IPS DF 6.9 (cell line): Measurements from ENCODE around the gene KIRREL3.

Source experiments
- DNase-seq: peaks from one replicate; pipeline ENCODE4 v3.0.0-alpha.2; 2013; ENCODE audit warnings: low read depth, low spot score
- H3K27ac ChIP-seq: one replicate; pipeline ENCODE4 v1.5.1; 2013; ENCODE audit warnings: low read length, control low read depth
- H3K27me3 ChIP-seq: 2 replicates; pipeline ENCODE4 v1.6.1; 2013; ENCODE audit warnings: mild to moderate bottlenecking, low read length; ENCODE audit not compliant: control insufficient read depth, insufficient read depth
- H3K36me3 ChIP-seq: 2 replicates; pipeline ENCODE4 v1.6.1; 2013; ENCODE audit warnings: low read length; ENCODE audit not compliant: control insufficient read depth, insufficient read depth
- H3K4me1 ChIP-seq: 2 replicates; pipeline ENCODE4 v1.6.1; 2013; ENCODE audit warnings: low read length; ENCODE audit not compliant: control insufficient read depth, insufficient read depth
- H3K4me3 ChIP-seq: 2 replicates; pipeline ENCODE4 v1.5.1; 2013; ENCODE audit warnings: mild to moderate bottlenecking, low read length
- H3K9me3 ChIP-seq: 2 replicates; pipeline ENCODE4 v1.6.1; 2013; ENCODE audit warnings: low read length, inconsistent platforms; ENCODE audit not compliant: control insufficient read depth, insufficient read depth
- WGBS: extraction: QIAGEN DNeasy Blood & Tissue Kit; methylation state at CpG from one replicate; pipeline ENCODE4 v1.1.7; 2013; ENCODE audit warnings: mixed read lengths, missing lambda C conversion rate; ENCODE audit not compliant: insufficient read length, insufficient coverage; 5-methylcytosine and 5-hydroxymethylcytosine counted together

The KIRREL3 gene

GRCh38 chr11:126588630-126589491 is 411.7 kb downstream of the KIRREL3 start:
- no peaks in the 10 kb centered on the region for H3K27me3 ChIP-seq
- no peaks in the 10 kb centered on the region for H3K9me3 ChIP-seq
- no peak for DNase-seq
- no peaks in the 10 kb centered on the region; the same call in 1 of the 2 replicates for H3K36me3 ChIP-seq
- H3K4me1 ChIP-seq = peaks cover 11% of the 10 kb centered on the region
- H3K27ac ChIP-seq = no peak overlapping the region
- no CpG with 5 or more reads among the region's 16 CpGs for WGBS
- H3K4me3 ChIP-seq = no peak overlapping the region

- Histone ChIP-seq H3K36me3 (no peaks in the 10 kb centered on the region; the same call in 1 of the 2 replicates), H3K4me1 (peaks cover 6% of the 10 kb centered on the region), H3K27me3 (no peaks in the 10 kb centered on the region), H3K4me3 (no peak overlapping the region), H3K27ac (no peak overlapping the region), H3K9me3 (no peaks in the 10 kb centered on the region)
- no peak for DNase-seq
- WGBS = no CpG with 5 or more reads among the region's 4 CpGs
Measured at GRCh38 chr11:126587541-126587940, 413.0 kb downstream of the KIRREL3 start.

- H3K27ac ChIP-seq = no peak overlapping the region
- peaks cover 4% of the 10 kb centered on the region for H3K4me1 ChIP-seq
- no peak for DNase-seq
- no peaks in the 10 kb centered on the region; the same call in 1 of the 2 replicates for H3K36me3 ChIP-seq
- no peak overlapping the region for H3K4me3 ChIP-seq
- no peaks in the 10 kb centered on the region for H3K27me3 ChIP-seq
- no CpG with 5 or more reads among the region's 23 CpGs for WGBS
- H3K9me3 ChIP-seq = no peaks in the 10 kb centered on the region
Measured at GRCh38 chr11:126585774-126586491, 414.6 kb downstream of the KIRREL3 start.

- no peak for DNase-seq
- Histone ChIP-seq H3K27ac (no peak overlapping the region), H3K4me1 (peaks cover 4% of the 10 kb centered on the region), H3K4me3 (no peak overlapping the region), H3K9me3 (no peaks in the 10 kb centered on the region), H3K36me3 (no peaks in the 10 kb centered on the region; the same call in 1 of the 2 replicates), H3K27me3 (no peaks in the 10 kb centered on the region)
- WGBS = no CpG with 5 or more reads among the region's 20 CpGs
Measured at GRCh38 chr11:126585388-126585773, 415.2 kb downstream of the KIRREL3 start.

- Histone ChIP-seq H3K36me3 (no peaks in the 10 kb centered on the region; the same call in 1 of the 2 replicates), H3K27ac (no peak overlapping the region), H3K9me3 (no peaks in the 10 kb centered on the region), H3K4me1 (peaks cover 3% of the 10 kb centered on the region), H3K27me3 (no peaks in the 10 kb centered on the region), H3K4me3 (no peak overlapping the region)
- WGBS = no CpG with 5 or more reads among the region's 26 CpGs
- no peak for DNase-seq
Measured at GRCh38 chr11:126583594-126584427, 416.8 kb downstream of the KIRREL3 start.

GRCh38 chr11:126583101-126583500 is 417.5 kb downstream of the KIRREL3 start:
- peaks cover 3% of the 10 kb centered on the region for H3K4me1 ChIP-seq
- no peaks in the 10 kb centered on the region for H3K27me3 ChIP-seq
- DNase-seq = no peak
- H3K36me3 ChIP-seq = no peaks in the 10 kb centered on the region; the same call in 1 of the 2 replicates
- H3K27ac ChIP-seq = no peak overlapping the region
- no CpG with 5 or more reads among the region's 3 CpGs for WGBS
- H3K4me3 ChIP-seq = no peak overlapping the region
- no peaks in the 10 kb centered on the region for H3K9me3 ChIP-seq

GRCh38 chr11:126581871-126582648 is 418.5 kb downstream of the KIRREL3 start:
- Histone ChIP-seq H3K4me3 (no peak overlapping the region), H3K27ac (no peak overlapping the region), H3K9me3 (no peaks in the 10 kb centered on the region), H3K4me1 (peaks cover 3% of the 10 kb centered on the region), H3K27me3 (no peaks in the 10 kb centered on the region), H3K36me3 (no peaks in the 10 kb centered on the region; the same call in 1 of the 2 replicates)
- no peak for DNase-seq
- WGBS = no CpG with 5 or more reads among the region's 11 CpGs

- no peaks in the 10 kb centered on the region for H3K27me3 ChIP-seq
- H3K27ac ChIP-seq = no peak overlapping the region
- no CpG with 5 or more reads among the region's 9 CpGs for WGBS
- no peak for DNase-seq
- H3K4me1 ChIP-seq = no peaks in the 10 kb centered on the region
- H3K36me3 ChIP-seq = no peaks in the 10 kb centered on the region
- no peak overlapping the region for H3K4me3 ChIP-seq
- H3K9me3 ChIP-seq = no peaks in the 10 kb centered on the region
Measured at GRCh38 chr11:126578426-126578825, 422.1 kb downstream of the KIRREL3 start.

- Histone ChIP-seq H3K4me3 (no peak overlapping the region), H3K36me3 (no peaks in the 10 kb centered on the region), H3K4me1 (peaks cover under 1% of the 10 kb centered on the region; the same call in 1 of the 2 replicates), H3K9me3 (no peaks in the 10 kb centered on the region), H3K27me3 (no peaks in the 10 kb centered on the region), H3K27ac (no peak overlapping the region)
- DNase-seq = no peak
- no CpG with 5 or more reads among the region's 2 CpGs for WGBS
Measured at GRCh38 chr11:126578021-126578420, 422.5 kb downstream of the KIRREL3 start.
